ENCODE results near the gene MTARC2.

GRCh38 chr1:220797044-220797443 is 48.9 kb downstream of the MTARC2 start:
- TF ChIP-seq CTCF (IDR thresholded peaks at IDR 0.05): no peak
- no peak for TF ChIP-seq EZH2 (IDR thresholded peaks at IDR 0.05; ENCODE audit: borderline replicate concordance, insufficient read depth, low read depth, low read length, poor library complexity, severe bottlenecking)

Data from B cell (primary cell).